ENCODE data around the gene TRAK1.

Gene TRAK1

GRCh38 chr3:42067326-42067725 is 23.8 kb upstream of the TRAK1 start:
- no peak for DNase-seq

DNA sequence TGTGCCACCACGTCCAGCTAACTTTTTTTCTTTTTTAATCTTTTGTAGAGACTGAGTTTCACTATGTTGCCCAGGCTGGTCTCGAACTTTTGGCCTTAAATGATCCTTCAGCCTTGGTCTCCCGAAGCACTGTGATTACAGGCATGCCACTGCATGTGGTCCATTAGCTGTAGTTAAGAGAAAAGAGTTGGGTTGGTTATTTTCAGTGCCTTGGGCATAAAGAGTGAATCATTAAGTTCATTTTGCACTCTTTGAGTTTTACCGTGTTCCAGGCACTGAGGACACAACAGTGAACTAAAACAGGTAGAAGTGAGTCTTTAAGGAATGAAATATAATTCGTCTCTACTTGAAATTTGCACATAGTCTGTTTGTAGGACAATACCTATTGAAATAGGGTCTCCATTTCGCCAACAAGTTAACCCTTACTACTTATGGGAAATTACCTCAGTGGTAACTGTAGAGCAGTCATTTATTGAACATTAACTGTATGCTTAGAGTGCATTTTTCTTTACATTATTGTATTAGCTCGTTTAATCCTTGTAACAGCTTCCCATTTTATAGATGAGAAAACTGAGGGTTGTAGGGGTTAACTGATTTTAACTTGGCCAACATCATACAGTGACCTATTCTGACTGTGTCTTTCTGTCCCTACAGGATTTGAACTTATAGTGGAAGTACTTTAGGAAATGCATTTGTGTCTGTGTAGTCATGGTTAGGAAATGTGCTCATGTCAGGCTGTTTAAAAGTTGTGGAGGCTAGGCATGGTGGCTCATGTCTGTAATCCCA is 22.7 kb upstream of the TRAK1 start:
- no peak for DNase-seq

DNA sequence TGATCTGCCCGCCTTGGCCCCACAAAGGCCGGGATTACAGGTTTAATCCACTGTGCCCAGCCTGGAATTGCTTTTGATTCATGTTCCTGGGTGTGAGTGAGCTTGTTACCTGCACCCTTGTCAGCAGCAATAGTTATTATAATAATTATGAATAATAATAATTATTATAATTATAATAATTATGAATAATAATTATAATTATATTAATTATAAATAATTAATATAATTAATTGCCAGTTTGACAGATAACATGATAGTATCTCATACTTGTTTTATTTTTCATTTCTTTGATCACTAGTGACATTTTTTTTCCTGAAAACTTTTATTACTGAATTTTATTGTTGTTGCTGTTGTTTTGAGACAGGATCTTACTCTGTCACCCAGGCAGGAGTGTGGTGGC is 21.1 kb upstream of the TRAK1 start:
- no peak for DNase-seq

- DNase-seq: no peak
Measured at GRCh38 chr3:42070524-42070923, 20.6 kb upstream of the TRAK1 start.

DNA sequence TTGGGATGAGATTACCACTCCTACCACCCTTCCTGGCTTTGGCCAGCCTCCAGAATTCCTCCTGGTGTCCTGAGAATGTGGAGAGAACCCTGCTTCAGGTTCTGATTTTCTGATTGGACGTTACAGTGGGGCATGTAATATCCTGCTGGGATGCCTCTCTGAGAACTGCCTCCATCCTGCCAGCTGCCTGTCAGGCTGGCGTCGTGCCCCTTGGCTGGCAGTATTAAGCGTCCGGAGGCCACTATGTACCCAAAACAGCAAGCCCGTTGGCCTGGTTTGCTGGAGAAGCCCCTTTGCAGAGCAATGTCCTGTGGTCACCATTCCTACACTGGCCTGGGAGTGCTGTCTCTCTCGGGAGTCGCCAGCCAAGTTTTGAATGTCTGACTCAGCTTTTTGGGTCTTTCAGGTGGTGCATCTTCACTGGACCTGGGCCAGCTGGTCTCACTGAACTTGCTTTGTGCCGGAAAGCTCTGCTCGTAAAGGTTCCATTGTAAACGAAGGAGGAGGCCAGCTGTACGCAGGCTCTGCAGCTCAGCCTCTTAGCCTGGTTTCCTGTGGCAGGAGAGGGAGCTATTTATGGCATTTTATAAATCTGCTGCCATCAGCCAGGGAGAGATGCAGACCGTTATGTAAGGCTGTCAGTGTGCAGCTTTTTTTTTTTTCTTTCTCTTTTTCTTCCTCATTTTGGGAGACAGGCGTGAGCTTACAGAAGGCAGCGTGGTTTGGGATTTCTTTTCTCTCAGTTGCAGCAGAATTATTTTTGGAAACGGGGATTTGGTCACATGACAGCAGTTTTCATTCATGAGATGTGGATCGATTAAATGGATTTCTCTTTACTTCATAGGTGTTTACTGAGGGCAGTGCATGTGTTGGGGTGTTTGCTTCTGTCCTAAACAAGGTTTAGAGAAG is 19.0 kb upstream of the TRAK1 start:
- no peak for DNase-seq

GRCh38 chr3:42072831-42073301 is 18.3 kb upstream of the TRAK1 start:
- no peak for DNase-seq

DNA sequence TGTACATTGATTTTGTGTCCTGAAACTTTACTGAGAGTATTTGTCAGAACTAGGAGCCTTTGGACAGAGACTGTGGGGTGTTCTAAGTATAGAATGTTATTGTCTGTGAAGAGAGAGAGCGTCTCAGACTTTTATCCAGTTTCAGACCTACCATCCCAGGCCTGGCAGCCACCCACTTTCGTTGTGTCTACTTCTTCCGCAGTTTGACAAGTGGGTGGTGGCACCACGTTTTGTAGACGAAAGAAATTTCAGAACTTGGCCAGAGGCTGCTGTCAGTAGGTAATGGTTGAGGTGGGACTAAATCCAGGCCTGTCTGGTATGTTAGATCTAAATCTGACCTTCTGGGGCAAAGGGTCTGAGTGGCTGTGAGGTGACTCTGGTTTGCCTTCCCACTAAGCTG is 13.4 kb upstream of the TRAK1 start:
- DNase-seq: no peak

GRCh38 chr3:42078677-42079076 is 12.5 kb upstream of the TRAK1 start:
- DNase-seq: no peak

- DNase-seq: no peak
Measured at GRCh38 chr3:42079701-42080452, 11.3 kb upstream of the TRAK1 start.

- no peak for DNase-seq
Measured at GRCh38 chr3:42080453-42080872, 10.7 kb upstream of the TRAK1 start.

DNA sequence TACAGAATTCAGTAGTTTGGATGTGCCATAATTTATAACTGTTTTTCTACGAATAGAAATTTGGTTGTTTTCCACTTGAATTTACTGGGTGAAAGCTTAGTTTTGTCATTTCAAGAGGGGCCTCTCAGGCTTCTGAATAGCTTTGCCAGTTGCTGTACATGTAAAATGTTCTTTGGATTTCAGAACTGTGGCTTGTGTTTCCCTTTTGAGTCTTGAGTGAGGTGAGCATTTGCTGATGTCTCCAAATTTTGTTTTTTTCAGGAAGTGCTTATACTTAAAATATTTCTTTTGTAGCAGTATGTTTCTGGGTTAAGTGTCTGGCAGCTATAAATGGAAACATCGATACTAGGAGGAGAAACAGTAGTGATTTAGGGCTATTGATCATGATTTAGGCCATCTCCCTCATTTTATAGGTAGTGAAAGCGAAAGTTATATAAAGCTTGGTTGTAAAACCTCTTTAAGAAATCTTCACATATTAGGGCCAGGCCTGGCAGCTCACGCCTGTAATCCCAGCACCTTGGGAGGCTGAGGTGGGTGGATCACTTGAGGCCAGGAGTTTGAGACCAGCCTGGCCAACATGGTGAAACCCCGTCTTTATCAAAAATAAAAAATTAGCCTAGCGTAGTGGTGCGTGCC is 9.2 kb upstream of the TRAK1 start:
- no peak for DNase-seq

- no peak for DNase-seq
Measured at GRCh38 chr3:42084586-42084985, 6.6 kb upstream of the TRAK1 start.

DNA sequence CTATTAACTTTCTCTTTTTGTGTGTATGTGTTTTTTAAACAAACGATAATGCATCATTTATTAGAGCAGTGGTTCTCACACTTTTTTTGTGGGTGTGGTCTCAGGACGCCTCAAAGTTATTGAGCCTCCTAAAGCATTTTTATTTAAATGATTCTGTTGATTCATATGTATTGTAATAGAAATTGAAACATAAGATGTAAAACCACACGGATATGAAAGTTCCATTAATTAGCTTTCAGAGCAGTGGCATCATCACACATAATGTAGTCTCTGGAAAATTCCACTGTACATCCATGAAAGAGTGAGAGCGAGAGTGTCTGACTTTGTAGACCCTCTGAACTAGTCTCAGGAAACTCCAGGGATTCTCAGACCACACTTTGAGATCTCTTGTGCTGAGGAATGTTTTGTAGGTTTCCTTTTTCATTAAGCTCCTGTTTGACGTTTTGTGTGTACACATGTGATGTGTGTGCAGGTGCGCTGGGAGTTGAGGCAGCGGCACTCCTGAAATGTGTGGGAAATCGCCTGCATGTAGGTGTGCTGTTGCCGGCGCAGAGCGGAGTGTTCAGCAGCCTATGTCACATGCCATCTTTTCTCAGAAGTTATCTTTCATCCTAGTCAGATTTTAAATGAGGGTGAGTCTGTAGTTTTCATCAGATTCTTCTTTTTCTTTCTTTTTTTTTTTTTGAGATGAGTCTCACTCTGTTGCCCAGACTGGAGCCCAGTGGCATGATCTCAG is 5.3 kb upstream of the TRAK1 start:
- no peak for DNase-seq

- DNase-seq: no peak
Measured at GRCh38 chr3:42088803-42089530, 2.2 kb upstream of the TRAK1 start.

- no peak for DNase-seq
Measured at GRCh38 chr3:42092006-42092405, 849 bp downstream of the TRAK1 start.

- DNase-seq: no peak
Measured at GRCh38 chr3:42094128-42094527, 3.0 kb downstream of the TRAK1 start.

GRCh38 chr3:42094691-42095391 is 3.7 kb downstream of the TRAK1 start:
- no peak for DNase-seq

DNA sequence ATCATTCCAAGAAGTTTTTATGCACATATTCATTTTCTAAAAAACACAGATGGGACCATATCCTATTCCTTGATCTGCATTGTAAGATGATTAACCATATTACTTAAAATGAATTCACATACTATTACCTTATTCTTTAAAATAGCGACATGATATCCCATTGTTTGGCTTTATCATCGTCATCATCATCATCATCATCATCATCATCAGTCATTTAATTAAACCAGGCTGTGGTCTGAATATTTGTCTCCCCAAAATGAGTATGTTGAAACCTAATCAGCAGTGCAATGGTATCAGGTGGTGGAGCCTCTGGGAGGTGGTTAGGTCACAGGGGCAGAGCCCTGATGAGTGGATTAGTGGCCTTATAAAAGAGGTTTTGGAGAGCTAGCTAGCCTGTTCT is 4.4 kb downstream of the TRAK1 start:
- no peak for DNase-seq

DNA sequence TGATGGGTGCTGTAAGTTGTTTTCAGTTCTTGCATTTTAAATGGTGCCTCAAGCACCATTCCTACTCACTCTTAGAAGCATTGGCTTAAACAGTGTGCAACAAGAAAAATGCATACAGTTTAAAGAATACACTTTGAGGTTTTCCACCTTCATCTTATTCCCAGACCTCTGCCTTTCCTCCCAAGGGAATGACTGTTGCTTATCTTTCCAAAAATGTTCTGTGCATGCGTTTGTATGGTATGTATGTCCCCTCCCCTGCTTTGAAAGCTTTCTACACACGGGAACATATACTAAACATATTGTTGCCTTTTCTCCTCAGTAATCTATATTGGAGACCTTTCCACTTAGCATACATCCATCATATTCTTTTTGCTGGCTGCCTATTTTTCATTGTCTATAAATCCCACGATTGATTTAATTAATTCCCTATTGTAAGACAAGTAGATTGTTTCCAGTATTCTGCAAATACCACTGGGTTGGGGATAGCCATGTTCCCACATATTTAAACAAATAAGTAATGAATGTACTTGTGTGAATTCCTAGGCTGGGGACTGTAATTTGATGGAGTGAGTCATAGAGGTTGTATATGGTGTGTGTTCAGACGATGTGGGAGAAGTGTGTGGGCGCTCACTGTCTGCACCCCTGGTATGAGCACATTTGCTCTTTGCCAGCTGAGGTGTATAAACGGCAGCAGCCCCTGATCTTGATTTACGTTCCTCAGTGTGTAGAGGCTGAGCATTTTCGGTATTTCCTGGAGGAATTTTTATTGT is 5.8 kb downstream of the TRAK1 start:
- no peak for DNase-seq

DNA sequence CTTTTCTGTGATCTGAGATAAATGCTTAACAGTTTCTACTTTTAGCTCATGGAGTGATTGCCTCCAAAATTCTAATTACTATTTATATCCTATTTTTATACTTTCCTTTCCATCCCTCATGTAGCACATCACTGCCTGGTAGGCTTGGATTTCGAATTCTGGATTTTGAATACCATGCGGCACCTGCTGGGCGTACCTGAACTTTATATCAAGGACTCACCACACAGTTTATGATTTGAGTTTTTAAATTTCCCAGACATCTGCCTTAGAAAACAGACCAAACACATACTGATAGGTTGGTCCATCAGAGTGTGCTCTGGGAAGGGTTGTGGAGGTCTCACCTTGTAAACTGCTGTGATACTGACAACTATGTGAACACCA is 6.4 kb downstream of the TRAK1 start:
- no peak for DNase-seq
